GM23338 (cell line): ENCODE data around the gene TNFRSF1A.

ENCODE experiments used
- CREB1 ChIP-seq: fragments of 250-450 bp; sonication (Bioruptor Pico); IDR thresholded peaks from 2 replicates; pipeline ENCODE4 v1.5.0; 2020; ENCODE audit warnings: low read depth, mild to moderate bottlenecking, moderate library complexity
- CTCF ChIP-seq, 2 experiments: fragments of 200-600 bp in 1 of 2; sonication (generic) in 1 of 2; conservative IDR thresholded peaks; 2 replicates each; pipeline versions ENCODE4 v1.5.1 to v1.6.1; 2016 to 2017; ENCODE audit warnings: antibody characterized with exemption in 2 of 2, low read depth in 2 of 2, mild to moderate bottlenecking in 2 of 2, moderate library complexity in 1 of 2
- ETS1 ChIP-seq: IDR thresholded peaks from 2 replicates; pipeline ENCODE4 v1.6.1; 2016; ENCODE audit warnings: antibody characterized with exemption
- EZH2 ChIP-seq: fragments of 200-600 bp; sonication (generic); IDR thresholded peaks from one replicate; pipeline ENCODE4 v1.8.0; 2017; ENCODE audit warnings: antibody characterized with exemption, mild to moderate bottlenecking, low read depth; ENCODE audit not compliant: unreplicated experiment
- EZH2phosphoT487 ChIP-seq: fragments of 200-600 bp; sonication (generic); IDR thresholded peaks from one replicate; pipeline ENCODE4 v1.8.1; 2018; ENCODE audit warnings: antibody characterized with exemption; ENCODE audit not compliant: unreplicated experiment
- JUNB ChIP-seq: IDR thresholded peaks from one replicate; pipeline ENCODE4 v1.6.1; 2016; ENCODE audit warnings: antibody characterized with exemption; ENCODE audit not compliant: unreplicated experiment
- NANOG ChIP-seq: IDR thresholded peaks from 2 replicates; pipeline ENCODE4 v1.6.1; 2016; ENCODE audit warnings: antibody characterized with exemption, borderline replicate concordance
- POLR2AphosphoS5 ChIP-seq: IDR thresholded peaks from 2 replicates; pipeline ENCODE4 v1.6.1; 2016; ENCODE audit warnings: antibody characterized with exemption, low read depth
- REST ChIP-seq: IDR thresholded peaks from one replicate; pipeline ENCODE4 v1.6.1; 2018; ENCODE audit warnings: antibody characterized with exemption; ENCODE audit not compliant: unreplicated experiment
- STAT1 ChIP-seq: IDR thresholded peaks from one replicate; pipeline ENCODE4 v1.6.1; 2016; ENCODE audit warnings: antibody characterized with exemption; ENCODE audit not compliant: unreplicated experiment
- ZNF114 ChIP-seq: fragments of 250-450 bp; sonication (Bioruptor Pico); IDR thresholded peaks from 2 replicates; pipeline ENCODE4 v1.5.0; 2020; ENCODE audit warnings: mild to moderate bottlenecking, moderate library complexity
- ZNF331 ChIP-seq: fragments of 250-450 bp; sonication (Bioruptor Pico); IDR thresholded peaks from 2 replicates; pipeline ENCODE4 v1.5.0; 2020; ENCODE audit warnings: low read depth, mild to moderate bottlenecking, moderate library complexity
- ZNF462 ChIP-seq: fragments of 250-450 bp; sonication (Bioruptor Pico); IDR thresholded peaks from 2 replicates; pipeline ENCODE4 v1.5.0; 2020; ENCODE audit warnings: mild to moderate bottlenecking, moderate library complexity

GRCh38 chr12:6322969-6323339, 18.9 kb downstream of the TNFRSF1A start:
- no peak for TF ChIP-seq EZH2
- TF ChIP-seq CTCF (conservative IDR thresholded peaks at IDR 0.05; ENCODE audit: low read depth in 2 of 2), result no peak
- TF ChIP-seq REST, result no peak
- no peak for TF ChIP-seq POLR2AphosphoS5
- TF ChIP-seq ZNF114 (CRISPR knock-in tag), result no peak
- TF ChIP-seq EZH2phosphoT487, result no peak
- no peak for TF ChIP-seq ETS1
- TF ChIP-seq ZNF462 (CRISPR knock-in tag), result no peak
- no peak for TF ChIP-seq CREB1 (CRISPR knock-in tag)
- no peak for TF ChIP-seq NANOG
- TF ChIP-seq JUNB, result no peak
- no peak for TF ChIP-seq ZNF331 (CRISPR knock-in tag)
- TF ChIP-seq STAT1, result no peak
